ENCODE data around the gene SMAD5.
A peak's percentile ranks its signal among the peaks of the same experiment; 100 is the strongest.

The SMAD5 gene

DNA sequence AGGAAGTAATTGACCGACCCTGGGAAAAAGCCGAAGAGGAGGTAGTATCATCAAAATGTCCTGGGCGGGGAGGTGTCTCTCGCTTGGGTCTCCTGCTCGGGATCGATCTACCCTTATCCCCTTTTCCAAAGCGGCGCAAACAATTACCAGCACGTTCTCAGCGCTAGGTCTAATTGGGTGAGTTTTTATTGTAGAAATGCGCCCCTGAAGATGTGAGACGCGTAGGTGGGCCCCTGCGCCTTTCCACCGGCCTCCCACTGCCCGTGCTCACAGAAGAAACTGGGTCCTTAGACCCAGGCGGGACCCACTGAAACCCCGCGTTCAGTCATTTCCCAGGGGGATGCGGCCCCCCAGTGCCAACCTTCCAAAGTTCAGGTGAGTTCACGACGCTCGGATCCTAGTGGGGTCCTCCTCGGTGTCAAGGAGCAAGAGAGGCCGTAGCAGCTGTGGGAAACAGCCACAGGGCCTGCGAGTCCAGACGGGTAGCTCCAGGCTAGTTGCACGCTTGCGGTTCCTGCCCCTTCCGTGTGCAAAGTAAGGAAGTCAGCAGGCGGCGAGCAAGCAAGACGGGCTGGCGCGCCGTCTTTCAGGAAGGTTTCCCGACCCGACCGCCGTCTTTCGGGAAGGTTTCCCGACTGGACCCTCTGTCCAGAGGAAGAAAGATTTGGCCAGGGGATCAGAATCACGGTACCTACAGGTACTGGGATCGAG lies 58.8 kb downstream of the SMAD5 start:
- Histone ChIP-seq H3K36me3 (ENCODE audit: insufficient read depth, low read length) (no peaks in the 10 kb centered on the region), H3K9ac (ENCODE audit: low read depth, low read length) (peak overlapping the region; percentile 50; the same call in 1 of the 2 replicates), H3K4me1 (ENCODE audit: insufficient read depth, low read length) (no peaks in the 10 kb centered on the region), H3K9me3 (ENCODE audit: control insufficient read depth, insufficient read depth, low read length) (no peaks in the 10 kb centered on the region)

GRCh38 chr5:136192015-136192525 lies 59.4 kb downstream of the SMAD5 start:
- Histone ChIP-seq H3K4me1 (ENCODE audit: insufficient read depth, low read length) (no peaks in the 10 kb centered on the region), H3K9ac (ENCODE audit: low read depth, low read length) (peak overlapping the region; percentile 50; the same call in 1 of the 2 replicates), H3K9me3 (ENCODE audit: control insufficient read depth, insufficient read depth, low read length) (no peaks in the 10 kb centered on the region), H3K36me3 (ENCODE audit: insufficient read depth, low read length) (no peaks in the 10 kb centered on the region)

DNA sequence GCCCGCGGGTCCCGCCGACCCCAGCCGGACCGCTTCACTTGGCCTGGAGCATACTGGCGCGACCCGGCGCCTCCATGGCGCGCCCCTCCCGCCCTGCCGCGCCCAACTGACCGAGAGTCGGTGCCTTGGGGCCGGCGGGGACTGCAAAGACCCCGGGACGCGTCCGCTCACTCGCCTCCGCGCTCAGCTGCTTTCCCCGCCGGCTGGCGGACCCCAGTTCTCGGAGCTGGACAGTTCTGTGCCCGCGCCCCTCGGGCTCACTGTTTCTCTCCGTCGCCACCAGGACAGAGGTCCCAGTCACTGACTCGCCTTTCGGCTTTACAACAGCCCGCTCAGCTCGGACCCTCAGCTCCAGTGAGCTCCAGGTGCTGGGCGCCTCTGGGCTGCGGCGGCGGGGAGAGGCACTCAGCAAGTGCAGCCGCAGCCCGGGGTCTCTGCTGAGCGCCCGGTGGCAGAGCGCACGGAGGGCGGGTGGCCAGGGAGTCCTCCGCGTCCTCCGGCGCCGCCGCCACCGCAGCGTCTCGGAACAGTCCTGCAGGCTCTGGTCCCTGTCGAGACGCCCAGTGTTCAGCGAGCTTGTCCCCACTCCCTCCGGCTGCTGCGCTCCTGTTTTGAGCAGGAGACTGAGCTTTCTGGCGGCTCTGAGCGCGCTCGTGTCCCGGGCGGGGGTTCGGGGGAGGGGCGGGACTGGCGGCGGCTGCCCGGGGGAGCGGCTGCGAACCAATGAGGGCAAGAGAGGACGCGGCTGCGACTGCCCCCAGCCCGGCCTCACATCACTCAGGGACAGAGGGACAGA lies 60.1 kb downstream of the SMAD5 start, which contains the start of gene SMIM32:
Gene SMIM32 (minus strand): TSS at position 637 of the 796 bp plus-strand sequence. CDS start 638 bp downstream, outside the sequence.
- H3K9ac ChIP-seq (ENCODE audit: low read depth, low read length): peak within 1 kb of the TSS; percentile 50; the same call in 1 of the 2 replicates
- no peaks in the 10 kb centered on the region for H3K4me1 ChIP-seq (ENCODE audit: insufficient read depth, low read length)
- no peaks in the 10 kb centered on the region for H3K9me3 ChIP-seq (ENCODE audit: control insufficient read depth, insufficient read depth, low read length)

GRCh38 chr5:136193322-136193935 lies 60.8 kb downstream of the SMAD5 start:
- Histone ChIP-seq H3K9ac (ENCODE audit: low read depth, low read length) (peak overlapping the region; percentile 50; the same call in 1 of the 2 replicates), H3K9me3 (ENCODE audit: control insufficient read depth, insufficient read depth, low read length) (no peaks in the 10 kb centered on the region), H3K36me3 (ENCODE audit: insufficient read depth, low read length) (no peaks in the 10 kb centered on the region), H3K4me1 (ENCODE audit: insufficient read depth, low read length) (no peaks in the 10 kb centered on the region)

More for the DNA sequence above, 60.1 kb downstream of the SMAD5 start, which contains the start of gene SMIM32:
- no peaks in the 10 kb centered on the region for H3K36me3 ChIP-seq (ENCODE audit: insufficient read depth, low read length)

DNA sequence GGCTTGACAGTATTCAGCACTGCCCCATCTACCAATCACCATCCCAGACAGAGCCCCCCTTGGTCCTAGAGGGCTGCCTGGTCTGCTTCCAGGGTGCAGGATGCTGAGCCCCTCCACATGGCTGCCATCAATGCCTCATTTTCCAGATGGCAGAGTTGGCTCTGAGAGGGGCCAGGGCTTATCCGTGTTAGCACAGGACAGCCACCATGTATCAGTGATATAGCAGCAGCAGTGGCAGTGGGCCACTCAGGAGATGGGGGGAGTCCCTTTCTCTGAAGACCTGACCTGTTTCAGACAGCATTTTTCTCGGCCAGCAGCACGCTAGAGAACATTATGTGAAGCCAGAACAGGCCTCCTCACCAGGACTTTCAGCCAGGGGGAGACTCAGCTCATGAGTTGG lies 61.9 kb downstream of the SMAD5 start:
- Histone ChIP-seq H3K4me1 (ENCODE audit: insufficient read depth, low read length) (no peaks in the 10 kb centered on the region), H3K9ac (ENCODE audit: low read depth, low read length) (no peak overlapping the region), H3K9me3 (ENCODE audit: control insufficient read depth, insufficient read depth, low read length) (no peaks in the 10 kb centered on the region), H3K36me3 (ENCODE audit: insufficient read depth, low read length) (no peaks in the 10 kb centered on the region)

- no peaks in the 10 kb centered on the region for H3K4me1 ChIP-seq (ENCODE audit: insufficient read depth, low read length)
- no peaks in the 10 kb centered on the region for H3K9me3 ChIP-seq (ENCODE audit: control insufficient read depth, insufficient read depth, low read length)
- no peaks in the 10 kb centered on the region for H3K36me3 ChIP-seq (ENCODE audit: insufficient read depth, low read length)
- H3K9ac ChIP-seq (ENCODE audit: low read depth, low read length): no peak overlapping the region
These were observed 63.6 kb downstream of the SMAD5 start for GRCh38 chr5:136195971-136196820.

DNA sequence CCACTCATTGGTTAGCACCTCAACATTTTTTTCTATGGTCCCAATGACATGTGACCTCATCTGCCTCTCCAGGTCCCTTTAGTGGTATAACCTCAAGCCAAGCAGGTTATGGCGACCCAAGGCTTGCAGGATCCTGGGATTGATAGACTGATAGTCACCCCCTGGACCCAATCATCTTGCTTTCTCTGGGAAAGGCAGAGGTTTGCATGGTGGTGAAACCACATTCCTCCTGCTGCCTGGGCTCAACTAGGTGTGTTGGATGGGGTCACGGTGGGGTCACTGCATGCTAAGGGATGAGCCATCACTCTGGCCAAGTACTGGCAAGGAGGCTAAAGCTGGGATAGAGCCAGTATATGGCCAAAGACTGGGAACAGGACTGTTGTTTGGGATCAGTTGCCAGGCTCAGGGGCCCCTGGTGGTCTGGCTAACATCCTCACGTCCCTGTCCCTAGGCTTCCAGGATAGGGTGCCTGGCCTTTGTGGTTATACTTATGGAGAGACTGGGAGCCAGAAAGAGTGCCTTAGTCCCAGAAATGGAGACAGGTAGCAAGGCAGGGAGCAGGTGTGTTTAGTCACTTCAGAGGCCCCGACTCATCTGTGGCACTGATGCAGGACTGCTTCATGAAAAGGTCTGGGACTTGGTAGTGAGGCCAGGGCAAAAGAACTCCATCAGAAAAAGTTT lies 65.0 kb downstream of the SMAD5 start:
- no peaks in the 10 kb centered on the region for H3K9me3 ChIP-seq (ENCODE audit: control insufficient read depth, insufficient read depth, low read length)
- H3K4me1 ChIP-seq (ENCODE audit: insufficient read depth, low read length): no peaks in the 10 kb centered on the region
- H3K36me3 ChIP-seq (ENCODE audit: insufficient read depth, low read length): no peaks in the 10 kb centered on the region
- no peak overlapping the region for H3K9ac ChIP-seq (ENCODE audit: low read depth, low read length)

- no peaks in the 10 kb centered on the region for H3K9me3 ChIP-seq (ENCODE audit: control insufficient read depth, insufficient read depth, low read length)
- H3K4me1 ChIP-seq (ENCODE audit: insufficient read depth, low read length): peaks cover under 1% of the 10 kb centered on the region; the same call in 1 of the 2 replicates
- H3K36me3 ChIP-seq (ENCODE audit: insufficient read depth, low read length): no peaks in the 10 kb centered on the region
- no peak overlapping the region for H3K9ac ChIP-seq (ENCODE audit: low read depth, low read length)
These were observed 65.8 kb downstream of the SMAD5 start for GRCh38 chr5:136198453-136198852.

- Histone ChIP-seq H3K36me3 (ENCODE audit: insufficient read depth, low read length) (no peaks in the 10 kb centered on the region), H3K4me1 (ENCODE audit: insufficient read depth, low read length) (peaks cover 4% of the 10 kb centered on the region; the same call in 1 of the 2 replicates), H3K9me3 (ENCODE audit: control insufficient read depth, insufficient read depth, low read length) (no peaks in the 10 kb centered on the region), H3K9ac (ENCODE audit: low read depth, low read length) (no peak overlapping the region)
These were observed 66.8 kb downstream of the SMAD5 start for GRCh38 chr5:136199408-136199807.

GRCh38 chr5:136200130-136200529 lies 67.5 kb downstream of the SMAD5 start:
- H3K4me1 ChIP-seq (ENCODE audit: insufficient read depth, low read length): peaks cover 4% of the 10 kb centered on the region; the same call in 1 of the 2 replicates
- no peaks in the 10 kb centered on the region for H3K36me3 ChIP-seq (ENCODE audit: insufficient read depth, low read length)

GRCh38 chr5:136200761-136201160 lies 68.1 kb downstream of the SMAD5 start:
- Histone ChIP-seq H3K9ac (ENCODE audit: low read depth, low read length) (no peak overlapping the region), H3K36me3 (ENCODE audit: insufficient read depth, low read length) (no peaks in the 10 kb centered on the region), H3K9me3 (ENCODE audit: control insufficient read depth, insufficient read depth, low read length) (no peaks in the 10 kb centered on the region), H3K4me1 (ENCODE audit: insufficient read depth, low read length) (peaks cover 4% of the 10 kb centered on the region; the same call in 1 of the 2 replicates)

More at GRCh38 chr5:136200130-136200529, 67.5 kb downstream of the SMAD5 start:
- Histone ChIP-seq H3K9ac (ENCODE audit: low read depth, low read length) (no peak overlapping the region), H3K9me3 (ENCODE audit: control insufficient read depth, insufficient read depth, low read length) (no peaks in the 10 kb centered on the region)

- Histone ChIP-seq H3K9me3 (ENCODE audit: control insufficient read depth, insufficient read depth, low read length) (no peaks in the 10 kb centered on the region), H3K9ac (ENCODE audit: low read depth, low read length) (no peak overlapping the region)
These were observed 69.2 kb downstream of the SMAD5 start for GRCh38 chr5:136201870-136202269.

More at GRCh38 chr5:136201870-136202269, 69.2 kb downstream of the SMAD5 start:
- Histone ChIP-seq H3K36me3 (ENCODE audit: insufficient read depth, low read length) (no peaks in the 10 kb centered on the region), H3K4me1 (ENCODE audit: insufficient read depth, low read length) (peaks cover 4% of the 10 kb centered on the region; the same call in 1 of the 2 replicates)
